GM12892 (cell line): ENCODE measurements around the gene SH3GL3. TPM values are rescaled to one million over a fixed set of nuclear protein-coding genes. Genes with fewer than 3 reads are reported as not detected.

Experiments
- DNase-seq: peaks from one replicate; pipeline ENCODE4 v3.0.0; 2011; ENCODE audit not compliant: insufficient read length
- FAIRE-seq: peaks from 2 replicates; lab custom pipeline; 2011; peaks lifted over from hg19 to GRCh38; lab: Jason Lieb, UNC
- POLR2A ChIP-seq: IDR thresholded peaks from 2 replicates; pipeline ENCODE4 v1.6.1; 2011; ENCODE audit warnings: low read depth, low read length, control low read depth
- POLR2AphosphoS5 ChIP-seq: IDR thresholded peaks from 2 replicates; pipeline ENCODE4 v1.6.1; 2011; ENCODE audit warnings: low read depth, low read length, control low read depth
- TAF1 ChIP-seq: IDR thresholded peaks from 2 replicates; pipeline ENCODE4 v1.6.1; 2011; ENCODE audit warnings: low read depth, mild to moderate bottlenecking, control low read depth, low read length, borderline replicate concordance
- polyA plus RNA-seq: library from polyadenylated mRNA; unstranded; fragments of >200 nt; gene quantifications from one replicate; pipeline ENCODE4 v1.2.1, GENCODE V29; 2012; ENCODE audit warnings: missing spikeins, inconsistent platforms; ENCODE audit not compliant: missing spikeins

The SH3GL3 gene, protein sequence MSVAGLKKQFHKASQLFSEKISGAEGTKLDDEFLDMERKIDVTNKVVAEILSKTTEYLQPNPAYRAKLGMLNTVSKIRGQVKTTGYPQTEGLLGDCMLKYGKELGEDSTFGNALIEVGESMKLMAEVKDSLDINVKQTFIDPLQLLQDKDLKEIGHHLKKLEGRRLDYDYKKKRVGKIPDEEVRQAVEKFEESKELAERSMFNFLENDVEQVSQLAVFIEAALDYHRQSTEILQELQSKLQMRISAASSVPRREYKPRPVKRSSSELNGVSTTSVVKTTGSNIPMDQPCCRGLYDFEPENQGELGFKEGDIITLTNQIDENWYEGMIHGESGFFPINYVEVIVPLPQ
- not detected for polyA plus RNA-seq

- TF ChIP-seq POLR2AphosphoS5 (no peak), TAF1 (no peak), POLR2A (no peak)
- DNase-seq (no peak), FAIRE-seq (no peak)
These were observed at the start of gene SH3GL3 for GRCh38 chr15:83446904-83447709. Gene SH3GL3 (plus strand): TSS chr15:83447341. CDS start chr15:83447534, 193 bp downstream.

GRCh38 chr15:83398626-83399025, 48.5 kb upstream of the SH3GL3 start:
- TF ChIP-seq POLR2A: no peak
- TF ChIP-seq POLR2AphosphoS5: no peak
- no peak for TF ChIP-seq TAF1
- DNase-seq: no peak
- no peak for FAIRE-seq

DNA sequence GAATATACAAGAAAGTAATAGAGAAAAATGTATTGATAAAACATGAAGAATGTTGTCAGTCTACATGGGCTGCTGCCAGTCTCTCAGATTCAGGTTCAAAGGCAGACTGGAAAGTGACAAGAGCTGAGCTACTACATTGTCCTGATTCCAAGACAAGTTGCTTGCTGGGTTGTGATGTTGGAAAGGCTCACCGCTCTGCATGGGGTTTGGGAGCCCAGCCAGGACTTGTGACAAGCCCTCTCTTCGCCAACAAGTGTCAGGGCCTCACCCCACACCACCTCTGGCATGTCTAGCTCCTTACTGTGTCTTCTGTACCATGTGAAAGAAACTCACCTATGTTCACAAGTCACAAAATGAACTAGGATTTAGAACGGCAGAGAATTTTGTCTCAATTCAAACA, 43.0 kb upstream of the SH3GL3 start:
- TF ChIP-seq POLR2AphosphoS5 (no peak), POLR2A (no peak), TAF1 (no peak)
- DNase-seq (no peak), FAIRE-seq (no peak)

- FAIRE-seq (no peak), DNase-seq (no peak)
- TF ChIP-seq POLR2A (no peak), POLR2AphosphoS5 (no peak), TAF1 (no peak)
These were observed 36.6 kb upstream of the SH3GL3 start for GRCh38 chr15:83410532-83410931.

DNA sequence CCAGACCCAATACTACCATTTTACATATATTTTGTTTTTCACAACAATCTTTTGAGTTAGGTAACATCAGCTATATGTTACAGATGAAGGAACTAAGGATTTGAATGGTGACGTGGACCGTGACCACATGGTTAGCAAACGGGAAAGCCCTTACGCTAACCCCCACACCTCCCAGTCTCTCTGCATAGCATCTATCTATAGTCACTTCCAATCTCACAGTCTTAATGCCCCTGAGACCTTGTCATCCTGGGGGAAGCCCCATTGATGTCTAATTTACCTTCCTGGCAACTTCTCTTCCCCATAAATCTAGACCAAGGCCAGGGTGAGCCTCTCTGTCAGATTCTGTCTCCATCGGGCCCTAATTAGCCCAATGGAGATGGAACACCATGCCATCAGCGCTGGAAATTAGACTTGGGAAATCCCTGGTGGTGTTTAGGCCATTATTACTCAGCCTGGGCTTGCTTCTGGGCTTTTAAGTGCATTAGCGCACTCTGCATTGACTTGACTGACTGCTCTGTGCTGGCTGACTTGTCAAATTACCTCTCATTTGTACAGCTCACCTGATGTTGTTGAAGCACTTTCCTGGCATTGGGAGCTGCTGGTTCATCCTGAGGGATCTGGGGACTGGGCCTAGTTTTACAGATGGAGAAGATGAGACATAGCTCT, 34.0 kb upstream of the SH3GL3 start:
- FAIRE-seq (peak; percentile 88), DNase-seq (no peak)
- no peak for TF ChIP-seq TAF1
- TF ChIP-seq POLR2AphosphoS5: no peak
- TF ChIP-seq POLR2A: no peak

- no peak for DNase-seq
- no peak for FAIRE-seq
- no peak for TF ChIP-seq POLR2AphosphoS5
- TF ChIP-seq TAF1: no peak
- no peak for TF ChIP-seq POLR2A
These were observed 25.1 kb upstream of the SH3GL3 start for GRCh38 chr15:83422081-83422480.

DNA sequence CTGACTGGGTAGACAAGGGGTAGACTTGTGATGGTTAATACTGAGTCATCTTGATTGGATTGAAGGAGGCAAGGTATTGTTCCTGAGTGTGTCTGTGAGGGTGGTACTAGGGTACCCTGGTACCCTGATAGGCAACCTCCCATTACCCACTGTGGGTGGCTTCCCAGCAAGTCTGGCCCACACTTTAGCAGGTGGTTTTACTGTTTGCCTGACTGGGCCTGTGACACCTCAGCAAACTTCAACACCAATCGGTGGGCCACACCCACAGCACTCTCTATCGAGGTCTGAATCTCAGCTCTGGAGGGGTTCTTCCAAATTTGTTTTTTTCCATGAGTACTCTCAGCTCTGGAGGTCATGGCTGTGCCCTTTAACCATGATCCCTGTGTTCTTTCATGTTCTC, 24.6 kb upstream of the SH3GL3 start:
- TF ChIP-seq POLR2A: no peak
- no peak for TF ChIP-seq POLR2AphosphoS5
- no peak for TF ChIP-seq TAF1
- no peak for FAIRE-seq
- no peak for DNase-seq

DNA sequence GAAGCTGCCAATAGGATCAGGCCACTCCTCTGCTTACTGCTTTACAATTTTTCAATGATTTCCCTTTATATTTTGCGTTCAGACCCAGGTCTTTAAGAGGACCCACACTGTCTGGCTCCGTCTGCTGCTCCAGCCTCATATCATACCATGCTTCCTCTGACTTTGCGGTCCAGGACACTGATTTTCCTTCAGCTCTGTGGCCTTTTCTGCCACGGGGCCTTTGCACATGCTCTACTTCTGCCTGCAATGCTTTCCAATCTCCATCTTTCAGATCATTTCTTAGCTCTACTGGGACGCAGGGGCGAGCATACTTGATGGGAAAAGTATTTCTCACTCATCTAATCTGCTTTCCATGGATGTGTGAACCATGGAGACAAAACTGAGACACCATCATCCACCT, 23.0 kb upstream of the SH3GL3 start:
- no peak for TF ChIP-seq POLR2A
- no peak for TF ChIP-seq TAF1
- no peak for TF ChIP-seq POLR2AphosphoS5
- DNase-seq (no peak), FAIRE-seq (no peak)

DNA sequence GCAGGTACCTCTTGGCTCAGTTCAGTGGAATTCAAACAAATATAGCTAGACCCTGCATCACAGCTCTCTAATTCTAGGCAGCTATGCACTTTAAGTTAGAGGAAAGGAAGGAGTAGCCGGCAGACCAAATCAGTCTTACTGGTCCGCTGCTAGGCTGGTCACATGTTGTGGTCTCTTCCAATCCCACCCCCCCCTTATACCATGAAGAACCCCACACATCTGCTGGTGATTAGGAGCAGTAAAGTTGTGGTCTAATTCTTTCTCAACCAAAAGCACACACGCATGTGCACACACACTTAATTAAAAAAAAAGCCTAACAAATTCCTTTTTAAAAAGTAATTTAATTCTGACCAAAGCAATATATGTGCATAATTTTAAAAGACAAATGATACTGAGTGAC, 16.7 kb upstream of the SH3GL3 start:
- no peak for FAIRE-seq
- TF ChIP-seq POLR2A (no peak), POLR2AphosphoS5 (no peak), TAF1 (no peak)

GRCh38 chr15:83431521-83431920, 15.6 kb upstream of the SH3GL3 start:
- FAIRE-seq (no peak), DNase-seq (no peak)
- TF ChIP-seq TAF1: no peak
- no peak for TF ChIP-seq POLR2A
- no peak for TF ChIP-seq POLR2AphosphoS5

More for the DNA sequence above, 16.7 kb upstream of the SH3GL3 start:
- no peak for DNase-seq

DNA sequence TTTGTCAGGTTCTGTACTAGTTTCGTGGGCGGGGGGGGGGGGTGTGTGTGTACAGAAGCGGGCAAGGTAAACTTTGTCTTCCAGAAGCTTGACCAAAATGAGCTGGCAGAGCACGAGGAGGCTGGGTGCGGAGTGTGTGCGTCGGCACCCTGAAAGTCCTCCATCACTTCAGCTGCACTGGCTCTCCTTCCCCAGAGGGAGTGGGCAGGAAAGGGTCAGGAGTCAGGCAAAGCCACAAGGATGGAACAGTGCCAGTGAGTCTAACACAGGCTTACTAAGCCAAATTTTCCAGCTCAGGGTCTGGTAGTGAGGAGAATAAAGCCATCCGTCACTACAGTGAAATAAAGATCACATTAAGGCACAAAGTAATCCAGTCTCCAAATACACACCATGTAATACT, 11.9 kb upstream of the SH3GL3 start:
- no peak for DNase-seq
- no peak for TF ChIP-seq POLR2AphosphoS5
- TF ChIP-seq POLR2A: no peak
- TF ChIP-seq TAF1: no peak
- FAIRE-seq: no peak

GRCh38 chr15:83435782-83436181, 11.4 kb upstream of the SH3GL3 start:
- no peak for FAIRE-seq

More at GRCh38 chr15:83435782-83436181, 11.4 kb upstream of the SH3GL3 start:
- TF ChIP-seq TAF1: no peak
- TF ChIP-seq POLR2AphosphoS5: no peak
- TF ChIP-seq POLR2A: no peak
- no peak for DNase-seq
